Activated naive CD4-positive, alpha-beta T cell treated with anti-CD3 and anti-CD28 coated beads, Interleukin-2, amount 50 U/mL, for 24 hours (primary cell): Measurements from ENCODE around the gene ARG1.
A peak's percentile ranks its signal among the peaks of the same experiment; 100 is the strongest.
"Not testable (repeated sequence)": the region's sequence is repeated elsewhere in the genome, so short reads cannot be mapped to it uniquely, and the experiment has no call there.

ENCODE experiments used
- H3K27ac Mint-ChIP-seq: one replicate; pipeline ENCODE4 v1.8.0; 2021; ENCODE audit warnings: mild to moderate bottlenecking, mixed read lengths
- H3K27me3 Mint-ChIP-seq: one replicate; pipeline ENCODE4 v1.8.0; 2021; ENCODE audit warnings: mixed read lengths
- H3K36me3 Mint-ChIP-seq: one replicate; pipeline ENCODE4 v1.8.0; 2021; ENCODE audit warnings: mixed read lengths
- H3K4me1 Mint-ChIP-seq: one replicate; pipeline ENCODE4 v1.8.0; 2021; ENCODE audit warnings: mixed read lengths
- H3K4me3 Mint-ChIP-seq: one replicate; pipeline ENCODE4 v1.8.0; 2021; ENCODE audit warnings: mild to moderate bottlenecking, mixed read lengths
- H3K9me3 Mint-ChIP-seq: one replicate; pipeline ENCODE4 v1.8.0; 2021; ENCODE audit warnings: mixed read lengths

Gene ARG1

DNA sequence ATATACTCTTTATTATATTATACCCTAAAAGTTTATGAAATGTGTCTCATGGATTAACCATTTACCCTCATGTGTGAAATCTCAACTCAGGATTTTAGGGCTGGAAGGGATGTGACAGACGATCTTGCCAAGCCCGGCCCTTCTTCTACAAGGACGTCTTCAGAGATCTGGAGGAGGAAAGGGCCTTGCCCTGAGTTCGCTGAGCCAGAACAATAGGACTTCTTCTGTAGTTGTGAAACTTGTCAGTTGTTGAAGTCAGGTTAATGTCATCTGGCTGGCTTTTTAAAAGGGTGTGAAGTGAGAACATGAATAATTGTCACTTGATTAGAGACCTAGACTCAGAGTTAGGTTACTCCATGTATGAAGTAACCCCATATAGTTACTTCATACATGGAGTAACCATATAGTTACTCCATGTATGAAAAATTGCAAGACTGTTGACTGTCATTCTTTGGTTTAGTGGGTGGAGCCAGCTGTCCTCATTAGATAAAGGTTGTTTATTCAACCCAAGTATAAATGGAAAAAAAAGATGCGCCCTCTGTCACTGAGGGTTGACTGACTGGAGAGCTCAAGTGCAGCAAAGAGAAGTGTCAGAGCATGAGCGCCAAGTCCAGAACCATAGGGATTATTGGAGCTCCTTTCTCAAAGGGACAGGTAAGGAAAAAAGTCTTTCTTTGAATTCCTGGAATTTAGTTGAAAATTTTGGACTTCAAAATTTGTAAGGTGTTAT, at the start of gene ARG1:
Gene ARG1 (plus strand): TSS at position 541 of the 730 bp plus-strand sequence. CDS start 57 bp downstream, at position 598.
- H3K27me3 Mint-ChIP-seq, result no peaks in the 10 kb centered on the region
- no peak within 1 kb of the TSS for H3K27ac Mint-ChIP-seq
- H3K9me3 Mint-ChIP-seq, result no peaks in the 10 kb centered on the region
- peaks cover 6% of the 10 kb centered on the region for H3K4me1 Mint-ChIP-seq
- H3K36me3 Mint-ChIP-seq, result peaks cover 21% of the 10 kb centered on the region
- H3K4me3 Mint-ChIP-seq, result no peak within 1 kb of the TSS

- H3K9me3 Mint-ChIP-seq, result no peaks in the 10 kb centered on the region
- H3K27ac Mint-ChIP-seq, result peak overlapping the region; percentile 52
- peak overlapping the region; percentile 49 for H3K4me3 Mint-ChIP-seq
- no peaks in the 10 kb centered on the region for H3K27me3 Mint-ChIP-seq
- H3K36me3 Mint-ChIP-seq, result no peaks in the 10 kb centered on the region
- H3K4me1 Mint-ChIP-seq, result peaks cover 43% of the 10 kb centered on the region
Measured at GRCh38 chr6:131523988-131524673, 48.9 kb upstream of the ARG1 start.

- Mint-ChIP-seq H3K27ac (peak overlapping the region; percentile 56), H3K4me1 (peaks cover 43% of the 10 kb centered on the region), H3K9me3 (no peaks in the 10 kb centered on the region), H3K27me3 (no peaks in the 10 kb centered on the region), H3K4me3 (peak overlapping the region; percentile 49), H3K36me3 (no peaks in the 10 kb centered on the region)
Measured at GRCh38 chr6:131524695-131525336, 48.2 kb upstream of the ARG1 start.

GRCh38 chr6:131530936-131531335, 42.1 kb upstream of the ARG1 start:
- peaks cover 69% of the 10 kb centered on the region for H3K4me1 Mint-ChIP-seq
- not testable (repeated sequence) for H3K9me3 Mint-ChIP-seq, H3K27me3 Mint-ChIP-seq, H3K36me3 Mint-ChIP-seq
- H3K4me3 Mint-ChIP-seq, result peak overlapping the region; percentile 37
- peak overlapping the region; percentile 82 for H3K27ac Mint-ChIP-seq

GRCh38 chr6:131531681-131532080, 41.3 kb upstream of the ARG1 start:
- H3K4me1 Mint-ChIP-seq, result peaks cover 65% of the 10 kb centered on the region
- not testable (repeated sequence) for H3K36me3 Mint-ChIP-seq, H3K9me3 Mint-ChIP-seq, H3K27me3 Mint-ChIP-seq, H3K27ac Mint-ChIP-seq
- peak overlapping the region; percentile 7 for H3K4me3 Mint-ChIP-seq

- Mint-ChIP-seq H3K36me3 (no peaks in the 10 kb centered on the region), H3K4me1 (peaks cover 63% of the 10 kb centered on the region), H3K4me3 (peak overlapping the region; percentile 61), H3K27ac (peak overlapping the region; percentile 89), H3K27me3 (no peaks in the 10 kb centered on the region), H3K9me3 (no peaks in the 10 kb centered on the region)
Measured at GRCh38 chr6:131532580-131533039, 40.4 kb upstream of the ARG1 start.

GRCh38 chr6:131538615-131539014, 34.4 kb upstream of the ARG1 start:
- not testable (repeated sequence) for H3K9me3 Mint-ChIP-seq, H3K27me3 Mint-ChIP-seq, H3K36me3 Mint-ChIP-seq, H3K4me1 Mint-ChIP-seq, H3K27ac Mint-ChIP-seq, H3K4me3 Mint-ChIP-seq

- Mint-ChIP-seq H3K36me3 (no peaks in the 10 kb centered on the region), H3K27ac (no peak overlapping the region), H3K27me3 (no peaks in the 10 kb centered on the region), H3K9me3 (no peaks in the 10 kb centered on the region), H3K4me1 (no peaks in the 10 kb centered on the region), H3K4me3 (no peak overlapping the region)
Measured at GRCh38 chr6:131545317-131545716, 27.7 kb upstream of the ARG1 start.

DNA sequence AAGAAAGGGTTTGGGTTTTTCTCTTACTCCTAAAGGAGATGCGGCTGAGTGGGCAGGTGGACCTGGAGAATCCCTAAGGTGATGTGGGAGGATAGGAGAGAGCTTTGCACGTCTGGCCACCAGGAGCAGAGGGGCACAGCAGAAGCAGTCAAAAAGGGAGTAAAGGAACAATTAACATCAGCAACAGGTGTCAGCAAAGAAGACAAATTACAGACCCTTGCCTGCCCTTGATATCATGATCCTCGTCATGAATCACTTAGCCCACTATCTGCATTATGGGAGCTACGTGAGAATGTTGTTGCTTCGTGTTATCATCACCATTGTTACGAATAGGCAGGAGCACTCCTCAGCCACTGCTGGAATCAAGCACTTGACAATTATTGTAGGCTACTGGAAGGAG, 25.5 kb upstream of the ARG1 start:
- H3K4me1 Mint-ChIP-seq, result no peaks in the 10 kb centered on the region
- no peaks in the 10 kb centered on the region for H3K36me3 Mint-ChIP-seq
- no peak overlapping the region for H3K4me3 Mint-ChIP-seq
- no peak overlapping the region for H3K27ac Mint-ChIP-seq
- H3K27me3 Mint-ChIP-seq, result no peaks in the 10 kb centered on the region
- no peaks in the 10 kb centered on the region for H3K9me3 Mint-ChIP-seq

GRCh38 chr6:131548441-131548840, 24.6 kb upstream of the ARG1 start:
- H3K4me3 Mint-ChIP-seq, result no peak overlapping the region
- no peaks in the 10 kb centered on the region for H3K4me1 Mint-ChIP-seq
- H3K27ac Mint-ChIP-seq, result no peak overlapping the region
- H3K27me3 Mint-ChIP-seq, result no peaks in the 10 kb centered on the region
- H3K36me3 Mint-ChIP-seq, result no peaks in the 10 kb centered on the region
- H3K9me3 Mint-ChIP-seq, result no peaks in the 10 kb centered on the region

- no peak overlapping the region for H3K4me3 Mint-ChIP-seq
- no peaks in the 10 kb centered on the region for H3K27me3 Mint-ChIP-seq
- no peak overlapping the region for H3K27ac Mint-ChIP-seq
- H3K9me3 Mint-ChIP-seq, result no peaks in the 10 kb centered on the region
- no peaks in the 10 kb centered on the region for H3K4me1 Mint-ChIP-seq
- H3K36me3 Mint-ChIP-seq, result no peaks in the 10 kb centered on the region
Measured at GRCh38 chr6:131549811-131550210, 23.2 kb upstream of the ARG1 start.

DNA sequence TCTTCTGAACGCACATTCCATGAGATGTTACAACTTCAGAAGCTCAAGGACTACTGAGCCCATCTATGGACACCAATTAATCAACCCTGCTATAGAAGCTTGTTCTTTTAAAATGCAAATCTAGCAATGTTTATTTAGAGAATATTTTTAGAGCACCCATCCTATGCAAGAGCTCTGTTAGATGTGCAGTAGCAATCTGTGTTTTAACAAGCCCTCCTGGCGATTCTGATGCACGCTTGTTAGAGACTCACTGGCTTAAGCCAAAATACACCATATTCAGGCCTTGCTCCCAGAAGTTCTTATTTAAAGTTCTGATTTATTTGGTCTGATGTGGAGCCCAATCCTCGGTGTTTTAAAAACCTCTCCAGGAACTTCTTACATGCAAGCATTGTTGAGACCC, 21.1 kb upstream of the ARG1 start:
- Mint-ChIP-seq H3K4me3 (no peak overlapping the region), H3K27me3 (no peaks in the 10 kb centered on the region), H3K4me1 (no peaks in the 10 kb centered on the region), H3K9me3 (no peaks in the 10 kb centered on the region), H3K27ac (no peak overlapping the region), H3K36me3 (no peaks in the 10 kb centered on the region)

DNA sequence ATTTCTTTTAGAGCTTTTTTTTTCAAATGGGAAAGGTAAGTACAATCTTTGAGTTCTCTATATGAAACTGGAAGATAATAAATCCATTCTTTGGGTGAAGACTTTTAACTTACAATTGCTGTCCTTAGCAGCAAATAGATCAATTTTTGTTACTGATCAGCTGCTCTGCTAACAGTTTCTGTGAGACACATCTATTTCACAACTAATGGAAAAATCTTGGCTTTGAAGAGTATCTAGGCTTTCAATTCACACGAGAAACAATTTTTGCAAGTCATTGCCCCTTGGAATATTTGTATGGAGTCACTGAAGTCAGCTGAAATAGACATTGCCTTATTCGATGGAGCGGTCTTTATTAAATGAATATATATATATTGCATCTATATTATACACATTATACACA, 20.5 kb upstream of the ARG1 start:
- Mint-ChIP-seq H3K27me3 (no peaks in the 10 kb centered on the region), H3K27ac (no peak overlapping the region), H3K4me1 (no peaks in the 10 kb centered on the region), H3K36me3 (no peaks in the 10 kb centered on the region), H3K9me3 (no peaks in the 10 kb centered on the region), H3K4me3 (no peak overlapping the region)

GRCh38 chr6:131555992-131556391, 17.0 kb upstream of the ARG1 start:
- H3K36me3 Mint-ChIP-seq, result no peaks in the 10 kb centered on the region
- H3K27ac Mint-ChIP-seq, result no peak overlapping the region

DNA sequence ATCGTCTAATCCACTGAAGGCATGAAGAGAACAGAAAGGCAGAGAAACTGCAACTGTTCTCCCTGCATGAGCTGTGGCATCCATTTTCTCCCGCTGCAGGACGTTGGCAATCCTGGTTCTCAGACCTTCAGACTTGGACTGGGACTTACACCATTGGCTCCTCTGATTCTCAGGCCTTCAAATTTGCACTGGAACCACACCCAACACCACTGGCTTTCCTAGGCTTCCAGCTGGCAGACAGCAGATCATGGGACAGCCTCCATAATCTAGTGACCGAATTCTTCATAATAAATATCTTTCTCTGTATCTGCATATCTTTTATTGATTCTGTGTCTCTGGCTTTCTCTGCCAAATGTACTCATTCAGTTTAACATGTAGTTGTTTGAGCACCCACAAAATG, 14.1 kb upstream of the ARG1 start:
- Mint-ChIP-seq H3K27me3 (no peaks in the 10 kb centered on the region), H3K36me3 (no peaks in the 10 kb centered on the region), H3K9me3 (no peaks in the 10 kb centered on the region), H3K4me3 (no peak overlapping the region), H3K27ac (no peak overlapping the region), H3K4me1 (no peaks in the 10 kb centered on the region)

More at GRCh38 chr6:131555992-131556391, 17.0 kb upstream of the ARG1 start:
- H3K4me1 Mint-ChIP-seq, result no peaks in the 10 kb centered on the region
- H3K27me3 Mint-ChIP-seq, result no peaks in the 10 kb centered on the region
- H3K9me3 Mint-ChIP-seq, result no peaks in the 10 kb centered on the region
- no peak overlapping the region for H3K4me3 Mint-ChIP-seq
